GM18873 (cell line): ENCODE results near the gene LIPJ.
A peak's percentile ranks its signal among the peaks of the same experiment; 100 is the strongest.

Source experiments
- ATAC-seq: cut with Tn5 transposase; IDR thresholded peaks from one replicate; pipeline ENCODE4 v1.9.1; 2021; ENCODE audit warnings: mild to moderate bottlenecking, moderate library complexity, moderate number of reproducible peaks; ENCODE audit not compliant: unreplicated experiment, low FRiP score

LIPJ gene

GRCh38 chr10:88586462-88586861, at the start of gene LIPJ:
LIPJ (plus strand) TSS chr10:88586762; CDS start chr10:88590688, 3,926 bp downstream.
- no peak for ATAC-seq

- ATAC-seq, result no peak
These were observed 49.2 kb upstream of the LIPJ start for GRCh38 chr10:88537322-88537721.

GRCh38 chr10:88538048-88538447, 48.5 kb upstream of the LIPJ start:
- no peak for ATAC-seq

- ATAC-seq, result no peak
These were observed 46.2 kb upstream of the LIPJ start for GRCh38 chr10:88540351-88540750.

GRCh38 chr10:88541116-88541626, 45.4 kb upstream of the LIPJ start:
- no peak for ATAC-seq

GRCh38 chr10:88542522-88542921, 44.0 kb upstream of the LIPJ start:
- no peak for ATAC-seq

GRCh38 chr10:88544140-88544870, 42.3 kb upstream of the LIPJ start:
- no peak for ATAC-seq

- ATAC-seq, result no peak
These were observed 41.2 kb upstream of the LIPJ start for GRCh38 chr10:88545359-88545758.

GRCh38 chr10:88546497-88546896, 40.1 kb upstream of the LIPJ start:
- no peak for ATAC-seq

GRCh38 chr10:88551246-88551645, 35.3 kb upstream of the LIPJ start:
- no peak for ATAC-seq

GRCh38 chr10:88553116-88553752, 33.3 kb upstream of the LIPJ start:
- no peak for ATAC-seq

GRCh38 chr10:88555190-88555908, 31.2 kb upstream of the LIPJ start:
- ATAC-seq, result no peak

- ATAC-seq, result no peak
These were observed 29.3 kb upstream of the LIPJ start for GRCh38 chr10:88557256-88557655.

GRCh38 chr10:88557658-88558057, 28.9 kb upstream of the LIPJ start:
- no peak for ATAC-seq

- ATAC-seq, result no peak
These were observed 24.4 kb upstream of the LIPJ start for GRCh38 chr10:88562152-88562551.

GRCh38 chr10:88565072-88565471, 21.5 kb upstream of the LIPJ start:
- ATAC-seq, result no peak

GRCh38 chr10:88582411-88582805, 4.2 kb upstream of the LIPJ start:
- no peak for ATAC-seq

- peak; percentile 58 for ATAC-seq
These were observed 3.6 kb upstream of the LIPJ start, which contains the start of gene RNLS for GRCh38 chr10:88582806-88583583. RNLS (minus strand) TSS chr10:88583318.

GRCh38 chr10:88583584-88583957, 3.0 kb upstream of the LIPJ start:
- ATAC-seq, result no peak

- ATAC-seq, result no peak
These were observed 5.8 kb downstream of the LIPJ start for GRCh38 chr10:88592381-88592780.

GRCh38 chr10:88592906-88593305, 6.3 kb downstream of the LIPJ start:
- ATAC-seq, result no peak
